HG03103 (cell line): ENCODE results near the gene AKT3.

Experiments
- ATAC-seq: cut with Tn5 transposase; IDR thresholded peaks from one replicate; pipeline ENCODE4 v1.9.1; 2021; ENCODE audit warnings: low read depth; ENCODE audit not compliant: unreplicated experiment

Gene AKT3

DNA sequence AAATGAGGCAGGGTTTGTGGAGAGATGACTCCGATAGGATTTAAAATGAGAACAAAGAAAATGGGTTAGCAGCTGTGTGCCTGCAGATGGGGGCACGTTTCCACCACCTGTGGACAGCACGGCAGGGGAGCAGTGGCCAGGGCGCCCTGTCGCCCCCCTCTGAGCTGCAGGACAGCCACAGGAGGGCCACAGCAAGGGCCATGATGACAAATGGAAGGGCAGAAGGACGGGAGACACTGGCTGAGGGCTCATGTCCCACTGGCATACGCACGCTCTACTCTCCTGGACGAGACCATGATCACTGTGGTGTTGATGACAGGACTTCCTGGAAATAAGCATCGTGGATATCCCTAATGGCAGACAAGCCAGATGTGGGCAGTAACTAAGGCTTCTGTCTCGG lies 353.2 kb downstream of the AKT3 start:
- ATAC-seq = no peak

DNA sequence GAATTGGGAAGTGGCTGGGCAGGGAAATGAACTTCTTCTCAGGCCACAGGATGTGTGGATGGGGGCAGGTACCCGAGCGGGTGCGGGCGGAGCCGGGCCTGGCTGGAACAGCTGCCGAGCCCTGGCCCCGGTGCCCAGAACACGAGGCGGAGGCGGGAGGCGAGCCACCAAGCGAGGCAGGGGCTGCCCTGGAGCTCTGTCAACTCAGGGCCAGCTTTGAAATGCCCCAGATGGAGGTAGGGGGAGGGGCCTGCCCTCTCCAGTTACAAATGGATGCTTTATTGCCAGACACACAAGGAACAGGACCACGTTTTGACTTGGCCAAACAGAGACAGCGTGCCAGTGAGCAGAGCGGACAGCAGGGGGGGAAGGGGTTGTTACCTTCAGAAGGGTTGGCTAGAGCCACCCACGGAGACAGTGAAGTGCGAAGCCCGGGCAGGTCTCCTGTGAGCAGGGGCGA lies 353.8 kb downstream of the AKT3 start:
- ATAC-seq = no peak

DNA sequence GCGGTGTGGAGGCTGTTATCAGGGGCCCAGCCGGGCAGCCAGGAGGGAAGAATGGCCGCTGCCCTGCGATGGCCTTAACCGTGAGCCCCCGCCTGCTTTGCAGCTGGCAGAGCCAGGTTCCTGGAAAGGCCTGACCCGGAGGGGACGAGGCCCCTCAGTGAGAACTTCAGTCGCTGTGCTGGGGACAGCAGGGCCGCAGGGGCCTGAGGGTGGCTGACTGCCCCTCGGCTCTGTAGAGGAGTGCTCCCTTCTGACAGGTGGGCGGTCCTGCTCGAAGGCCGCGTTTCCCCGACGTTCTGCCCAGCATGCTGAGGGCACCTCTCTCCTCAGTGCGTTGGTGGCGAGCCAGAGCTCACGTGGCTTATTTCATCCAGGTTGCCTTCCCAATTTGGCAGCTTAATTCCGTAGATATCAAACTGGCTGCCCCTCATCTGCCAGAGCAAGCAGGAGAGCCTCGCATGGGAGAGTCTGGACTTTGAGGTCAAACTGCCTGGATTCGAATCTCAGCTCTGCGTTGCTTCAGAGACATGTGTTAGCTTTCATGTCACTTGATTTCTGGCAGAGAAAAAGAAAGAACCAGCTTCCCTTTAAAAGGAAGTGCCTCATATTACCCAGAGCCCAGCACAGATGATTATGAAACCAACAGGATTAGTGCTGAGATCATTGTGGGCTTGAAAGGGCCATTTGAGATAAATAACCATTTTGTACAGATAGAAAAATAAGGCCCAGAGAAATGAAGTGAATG lies 354.4 kb downstream of the AKT3 start:
- ATAC-seq = no peak

DNA sequence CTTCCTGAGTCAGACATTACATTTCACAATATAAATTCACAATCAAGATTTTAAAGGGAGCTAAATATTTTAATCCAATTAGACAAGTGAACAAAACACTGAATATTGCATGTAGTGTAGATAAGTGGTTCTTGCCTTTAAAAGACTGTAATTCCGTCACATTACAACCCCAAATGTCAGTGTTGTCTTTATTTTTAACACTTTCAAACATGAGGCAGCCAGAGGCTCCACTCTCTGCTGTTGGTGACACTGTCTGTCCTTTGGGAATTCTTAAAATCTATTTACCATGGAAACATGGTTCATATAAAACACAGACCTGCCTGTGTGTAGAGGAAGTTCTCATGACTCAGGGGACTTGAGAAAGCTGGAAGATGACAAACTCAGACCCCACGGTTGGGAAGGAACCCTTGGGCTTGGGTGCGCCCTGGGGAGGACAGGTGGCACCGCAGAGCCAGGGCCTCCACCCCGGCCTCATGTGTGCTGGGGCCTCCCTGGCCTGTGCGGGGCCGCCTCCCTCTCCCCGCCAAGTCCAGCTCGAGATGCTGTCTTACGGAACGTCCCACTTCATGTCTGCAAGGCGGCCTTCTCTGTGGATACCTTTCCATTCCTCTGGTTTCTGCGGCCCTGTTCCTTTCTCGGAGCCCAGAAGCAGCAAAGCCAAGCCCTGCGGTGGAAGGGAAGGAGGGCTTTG lies 355.2 kb downstream of the AKT3 start:
- ATAC-seq = no peak

DNA sequence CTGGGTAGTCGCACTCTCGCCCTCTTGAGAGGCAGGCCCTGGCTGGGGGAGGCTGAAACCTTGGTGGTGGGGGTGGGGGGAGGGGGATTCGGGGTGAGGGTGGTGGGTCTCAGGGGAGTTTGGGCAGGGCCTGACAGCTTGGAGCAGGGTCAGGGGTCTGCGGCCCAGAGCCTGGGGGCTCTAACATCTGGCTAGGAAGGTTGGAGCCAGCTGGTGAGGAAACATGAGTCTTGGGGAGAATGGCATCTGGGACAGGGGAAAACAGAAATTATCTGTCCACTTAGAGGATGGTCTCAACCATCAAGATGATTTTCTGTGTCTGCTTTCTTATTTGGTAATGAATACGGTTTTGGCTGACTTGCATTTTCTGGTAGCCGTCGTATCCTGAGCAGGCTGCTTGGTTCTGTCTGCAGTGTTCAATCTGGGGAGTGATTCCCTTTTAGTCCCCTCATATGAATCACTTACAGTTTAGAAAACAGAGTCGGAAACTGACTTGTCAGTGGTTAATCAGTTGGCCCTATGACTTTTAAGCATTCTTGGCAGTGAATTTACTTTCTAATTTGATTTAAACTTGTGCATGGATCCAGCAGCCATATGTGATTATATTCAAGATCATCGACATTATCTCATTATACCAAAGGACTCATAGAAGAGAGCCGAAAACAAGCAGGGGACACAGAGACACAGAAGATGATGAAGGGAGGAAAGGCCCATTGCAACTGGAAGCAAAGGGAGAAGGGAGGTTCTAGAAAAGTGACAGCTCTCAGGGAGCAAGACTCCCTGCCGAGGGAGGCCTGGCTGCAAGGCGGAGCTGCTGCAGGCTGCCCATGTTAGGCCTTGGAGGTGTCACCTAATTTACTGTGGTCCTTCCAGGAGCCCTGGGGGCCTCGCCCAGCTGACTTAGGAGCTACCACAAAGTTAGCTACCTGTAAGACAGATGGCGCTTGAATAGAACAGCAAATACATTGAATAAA lies 356.6 kb downstream of the AKT3 start:
- no peak for ATAC-seq

DNA sequence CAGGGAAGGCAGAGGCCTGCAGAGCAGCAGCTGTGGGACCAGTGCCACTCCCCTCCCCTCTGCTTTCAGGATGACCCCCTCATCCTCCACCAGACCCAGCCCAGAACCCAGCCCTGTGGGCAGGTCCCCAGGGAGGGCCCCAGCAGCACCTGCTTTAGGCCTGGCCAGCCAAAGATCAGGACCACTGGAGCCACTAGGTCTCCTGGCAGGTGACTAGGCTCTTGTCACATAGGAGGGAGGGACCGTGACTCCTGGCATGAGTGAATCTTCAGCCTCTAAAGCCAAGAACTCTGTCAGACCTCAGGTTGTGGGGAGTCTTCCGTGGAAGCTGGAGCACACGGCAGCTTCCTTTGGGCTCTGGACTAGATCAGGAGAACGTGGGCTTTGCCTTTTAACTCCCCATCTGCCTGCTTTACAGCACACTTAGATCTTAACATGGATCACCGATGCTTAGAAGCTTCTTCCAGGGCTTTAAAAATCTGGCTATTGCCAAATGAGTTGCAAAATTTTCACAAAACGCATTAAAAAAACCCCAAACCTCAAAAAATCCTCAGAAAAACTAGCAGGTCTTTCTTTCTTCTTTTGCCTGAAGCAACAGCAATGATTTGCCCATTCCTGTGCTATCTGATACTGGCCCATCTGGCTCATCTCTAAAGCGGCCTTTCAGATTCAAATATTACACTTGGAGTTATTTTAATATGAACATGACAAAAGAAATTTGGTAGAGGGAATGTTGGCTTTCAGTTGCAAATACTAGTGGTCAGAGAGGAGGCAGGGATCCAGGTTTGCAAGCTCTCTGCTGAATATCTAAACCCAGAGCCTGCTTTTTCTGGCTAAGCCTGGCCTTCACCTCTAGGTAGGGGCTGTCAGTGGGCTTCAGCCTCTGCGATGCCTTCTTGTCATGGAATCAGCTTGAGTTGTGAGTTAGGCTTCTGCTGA lies 359.0 kb downstream of the AKT3 start:
- no peak for ATAC-seq

DNA sequence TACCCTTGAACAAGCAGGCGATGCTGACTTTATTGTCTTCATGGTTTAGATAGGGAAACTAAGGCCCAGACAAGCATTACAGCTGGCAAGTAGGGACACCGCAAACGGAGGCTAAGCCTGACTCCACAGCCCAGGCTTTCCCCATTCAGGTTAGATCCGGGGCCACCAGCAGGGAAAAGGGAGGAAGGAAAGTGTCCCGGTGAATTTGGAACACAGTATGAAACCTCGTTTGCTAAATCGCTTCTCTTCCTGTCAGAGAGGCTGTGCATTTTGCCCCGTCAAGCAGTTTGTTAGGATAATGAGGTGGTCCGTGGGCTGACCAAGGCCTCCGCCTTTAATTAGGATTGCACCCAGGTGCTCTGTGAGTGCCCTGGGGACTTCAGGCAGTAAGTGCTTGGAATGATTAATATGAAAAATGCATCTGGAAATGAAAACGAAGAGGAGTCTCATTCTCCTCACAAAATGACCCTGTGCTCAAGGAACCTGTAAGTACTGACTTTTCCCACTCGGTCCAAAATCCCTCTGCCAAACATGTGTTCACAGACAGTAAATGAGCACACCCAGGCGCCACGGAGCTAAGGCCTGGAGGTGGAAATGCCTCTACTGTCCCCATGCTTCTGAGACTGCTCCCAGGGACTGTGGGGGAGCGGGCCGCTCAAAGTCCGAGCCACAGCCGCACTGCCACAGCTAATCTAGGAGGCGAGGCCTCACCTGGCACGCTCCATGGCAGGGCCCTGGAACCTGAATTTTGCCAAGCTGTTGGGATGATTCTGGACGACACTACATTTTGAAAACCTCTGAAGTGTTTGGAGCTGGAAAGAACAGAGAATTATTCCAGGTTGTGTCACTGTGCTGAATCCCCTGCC lies 360.1 kb downstream of the AKT3 start:
- ATAC-seq = no peak

DNA sequence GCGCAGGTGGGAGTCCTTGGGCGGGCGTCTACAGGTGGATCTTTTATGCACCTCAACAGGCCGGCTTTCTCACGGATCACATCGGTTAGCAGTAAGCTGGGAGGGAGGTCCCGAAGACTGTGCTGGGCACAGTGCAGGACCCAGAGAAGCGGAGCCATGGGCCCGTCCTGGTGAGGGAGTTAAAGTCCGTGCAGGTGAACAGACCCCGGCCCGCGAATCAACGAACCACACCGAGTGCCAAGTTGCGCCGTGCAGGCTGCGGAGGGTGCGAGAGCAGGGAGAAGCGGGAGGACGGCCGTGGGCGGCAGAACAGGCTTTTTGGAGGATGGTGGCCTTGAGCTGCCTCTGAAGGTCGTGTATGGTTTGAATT lies 360.9 kb downstream of the AKT3 start:
- ATAC-seq = no peak

DNA sequence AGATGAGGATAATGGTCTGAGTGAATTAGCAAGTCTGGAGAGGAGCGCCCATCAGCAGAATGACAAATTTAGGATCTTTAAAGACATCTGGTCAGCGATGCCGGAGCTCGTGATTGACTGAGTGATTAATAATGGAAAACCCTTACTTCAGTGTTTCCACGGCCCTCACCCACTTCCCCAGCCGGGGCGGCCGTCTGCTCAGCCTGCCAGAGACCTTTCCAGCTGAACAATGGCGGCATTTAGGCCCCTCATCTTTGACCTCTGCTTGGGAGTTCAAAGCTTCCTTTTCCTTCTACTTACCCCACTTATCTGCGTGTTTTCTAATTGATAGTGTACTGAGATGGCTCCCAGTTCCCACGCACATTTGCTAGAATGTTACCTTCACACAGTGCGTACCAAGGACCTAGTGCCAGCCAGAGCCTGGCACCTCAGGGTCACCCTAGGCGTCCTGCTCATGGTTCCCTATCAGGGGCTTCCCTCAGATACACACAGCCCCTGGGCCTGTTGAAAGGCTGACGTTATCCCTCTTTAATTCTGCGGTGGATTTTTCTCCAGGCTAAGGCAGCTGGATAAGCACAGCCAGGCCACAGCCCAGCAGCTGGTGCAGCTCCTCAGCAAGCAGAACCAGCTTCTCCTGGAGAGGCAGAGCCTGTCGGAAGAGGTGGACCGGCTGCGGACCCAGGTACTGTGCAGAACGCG lies 361.4 kb downstream of the AKT3 start:
- no peak for ATAC-seq

DNA sequence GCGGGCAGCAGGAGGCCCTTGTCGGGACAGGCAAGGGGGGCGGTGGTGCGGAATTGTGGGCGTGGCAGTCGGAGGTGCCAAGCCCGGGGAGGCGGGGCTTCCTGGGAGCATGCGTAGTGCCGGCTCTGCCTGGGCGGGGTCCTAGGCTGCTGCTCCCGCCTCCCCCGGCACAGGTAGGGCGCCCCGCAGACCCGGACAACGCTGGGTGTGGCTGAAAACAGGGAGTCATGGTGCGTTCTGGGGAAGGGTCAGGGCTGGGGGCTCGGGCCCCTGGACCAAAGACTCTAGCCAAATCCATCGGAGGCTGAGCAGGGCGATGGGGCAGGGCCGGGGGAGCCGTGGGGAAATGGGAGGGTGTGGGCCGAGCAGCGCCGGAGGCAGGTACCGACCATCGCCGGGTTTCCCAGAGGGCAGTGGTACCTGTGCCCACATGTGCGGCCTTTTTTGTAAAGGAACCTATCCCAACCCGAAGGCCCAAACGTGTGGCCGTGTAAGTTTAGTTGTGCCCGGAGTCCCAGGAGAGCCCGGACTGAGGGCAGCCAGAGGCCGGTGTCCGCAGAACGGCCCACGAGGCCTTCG lies 362.3 kb downstream of the AKT3 start:
- ATAC-seq = no peak

DNA sequence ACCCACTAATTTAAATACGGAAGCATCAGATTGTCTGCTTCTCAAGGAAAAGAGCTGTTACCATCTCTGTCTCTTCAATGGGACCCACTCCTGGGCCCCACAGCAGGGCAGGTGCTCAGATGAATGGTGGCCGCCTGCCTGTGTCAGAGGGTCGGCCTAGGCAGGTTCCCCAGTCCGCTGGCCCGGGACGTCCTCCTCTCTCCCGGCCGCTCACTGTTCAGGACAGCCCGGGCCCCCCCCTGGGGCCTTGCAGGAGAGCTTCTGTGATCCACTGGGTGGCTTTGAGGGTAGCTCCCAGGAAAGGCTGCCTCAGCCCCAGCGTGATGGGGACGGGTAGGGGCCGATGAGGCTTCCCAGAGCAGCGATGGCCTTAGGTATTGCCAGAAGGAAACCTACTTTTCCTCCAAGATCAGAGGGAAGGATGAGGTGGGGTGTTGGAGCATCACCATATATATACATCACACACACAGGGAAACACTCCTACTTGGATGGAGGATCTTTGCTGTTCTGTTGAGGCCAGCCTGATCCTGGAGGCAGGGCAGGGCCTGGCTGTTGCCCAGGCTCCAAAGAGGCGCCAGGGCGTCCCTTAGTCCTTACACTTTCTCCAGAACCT lies 362.9 kb downstream of the AKT3 start:
- ATAC-seq = no peak

DNA sequence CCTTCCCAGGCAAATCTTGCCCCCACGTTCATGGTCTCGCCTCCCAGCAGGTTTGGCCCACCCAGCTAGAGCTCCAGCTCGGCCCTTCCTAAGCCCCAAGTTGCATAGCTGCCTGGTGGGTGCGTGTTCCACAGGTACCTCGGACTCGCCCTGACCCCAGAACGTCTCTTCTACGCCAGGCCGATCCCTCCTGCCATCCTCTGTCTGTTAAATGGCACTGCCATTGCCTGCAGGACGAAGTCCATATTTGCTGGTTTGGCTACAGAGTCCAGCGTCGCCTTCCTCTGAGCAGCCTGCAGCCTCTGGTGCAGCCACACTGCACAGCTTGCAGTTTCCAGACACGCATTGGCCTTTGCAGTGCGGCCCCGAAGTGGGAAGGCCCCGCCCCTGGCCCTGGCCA lies 366.1 kb downstream of the AKT3 start:
- ATAC-seq = no peak

DNA sequence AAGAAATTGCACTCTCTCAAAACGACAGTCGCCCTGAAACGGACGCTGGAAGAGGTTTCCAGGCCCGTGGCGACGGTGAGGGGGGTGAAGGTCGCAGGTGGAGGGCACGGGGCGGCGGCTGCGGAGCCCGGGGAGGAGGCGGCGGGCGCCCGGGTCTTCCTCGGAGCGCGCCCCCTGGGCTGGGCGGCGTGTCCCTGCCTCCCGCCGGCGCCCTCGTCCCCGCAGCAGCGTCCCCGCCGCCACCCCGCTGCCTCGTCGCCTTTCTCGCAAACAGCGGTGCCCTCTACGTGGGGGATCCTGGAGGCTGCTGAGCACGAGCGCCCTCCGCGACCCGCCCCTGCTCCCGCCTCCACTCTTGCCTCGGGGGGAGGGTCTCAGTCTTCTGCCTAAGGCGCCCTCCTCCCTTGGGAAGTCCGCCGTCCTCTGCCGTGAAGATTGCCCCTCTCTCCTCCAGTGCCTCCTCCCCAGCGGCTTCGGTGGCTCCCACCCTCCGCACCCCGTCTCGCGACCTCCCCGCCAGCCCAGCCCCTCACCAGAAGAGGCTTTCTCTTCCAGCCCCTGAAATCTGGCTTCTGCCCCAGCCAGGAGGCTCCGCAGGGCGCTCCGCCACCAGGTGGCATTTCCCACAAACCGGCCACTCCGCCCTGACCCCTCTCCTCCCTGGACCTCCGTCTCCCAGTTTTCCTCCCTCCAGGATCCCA lies 366.8 kb downstream of the AKT3 start:
- ATAC-seq = no peak

DNA sequence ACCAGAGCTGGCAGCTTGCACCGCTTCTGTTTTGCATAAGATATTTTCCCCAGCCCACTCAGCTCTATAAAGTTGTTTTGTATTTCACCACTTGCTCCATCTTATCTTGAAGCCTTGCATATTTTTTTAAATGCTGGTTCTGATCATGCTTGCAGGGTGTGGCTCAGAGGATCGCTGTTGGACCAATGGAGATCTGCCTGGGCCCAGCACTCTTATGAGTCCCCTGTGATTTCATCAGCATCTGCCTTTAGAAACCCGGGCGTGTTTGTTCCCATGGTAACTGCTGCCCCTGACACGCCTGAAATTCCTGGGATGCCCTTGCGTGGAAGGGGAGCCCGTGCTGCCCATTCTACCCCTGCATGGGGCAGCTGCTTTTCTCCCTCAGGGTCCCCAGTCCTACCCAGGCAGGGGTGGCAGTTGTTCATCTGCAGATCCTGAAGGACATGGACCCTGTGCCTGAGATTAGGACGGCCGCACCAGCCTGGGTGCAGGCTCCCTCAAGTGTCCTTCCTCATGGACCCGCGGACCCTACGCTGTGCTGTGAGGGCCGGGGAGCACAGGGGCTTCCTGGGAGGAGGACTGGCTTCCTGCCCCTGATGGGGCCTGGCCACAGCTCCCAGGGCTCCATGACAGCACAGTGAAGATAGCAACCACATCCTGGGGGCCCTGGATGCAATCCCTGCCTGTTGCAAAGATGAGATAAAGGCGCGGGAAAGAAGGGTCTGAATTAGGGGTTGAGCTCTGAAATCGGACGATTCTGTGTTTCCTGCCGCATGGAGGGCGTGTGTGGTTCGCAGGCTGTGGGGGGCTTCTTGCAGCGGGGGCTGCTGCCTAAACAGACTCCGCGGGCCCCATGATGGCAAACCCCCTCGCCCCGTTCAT lies 367.7 kb downstream of the AKT3 start:
- ATAC-seq = no peak

DNA sequence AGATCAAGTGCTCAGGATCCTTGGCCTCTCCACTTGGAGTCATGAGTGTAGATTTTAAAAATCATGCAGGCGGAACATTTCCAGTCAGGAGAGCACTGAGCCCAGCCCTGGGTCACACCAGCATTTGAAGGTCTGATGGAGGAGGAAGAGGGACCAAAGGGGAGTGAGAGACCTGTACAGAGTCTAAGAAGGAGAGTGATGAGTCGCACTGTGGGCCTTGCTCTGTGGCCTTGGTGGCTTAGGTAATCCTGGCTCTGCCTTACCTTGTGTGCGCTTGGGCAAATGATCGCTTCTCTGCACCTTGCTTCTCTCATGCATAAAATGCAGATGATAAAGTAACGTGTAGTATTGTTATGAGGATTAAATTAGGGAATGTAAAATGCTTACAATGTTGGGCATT lies 368.9 kb downstream of the AKT3 start:
- no peak for ATAC-seq

DNA sequence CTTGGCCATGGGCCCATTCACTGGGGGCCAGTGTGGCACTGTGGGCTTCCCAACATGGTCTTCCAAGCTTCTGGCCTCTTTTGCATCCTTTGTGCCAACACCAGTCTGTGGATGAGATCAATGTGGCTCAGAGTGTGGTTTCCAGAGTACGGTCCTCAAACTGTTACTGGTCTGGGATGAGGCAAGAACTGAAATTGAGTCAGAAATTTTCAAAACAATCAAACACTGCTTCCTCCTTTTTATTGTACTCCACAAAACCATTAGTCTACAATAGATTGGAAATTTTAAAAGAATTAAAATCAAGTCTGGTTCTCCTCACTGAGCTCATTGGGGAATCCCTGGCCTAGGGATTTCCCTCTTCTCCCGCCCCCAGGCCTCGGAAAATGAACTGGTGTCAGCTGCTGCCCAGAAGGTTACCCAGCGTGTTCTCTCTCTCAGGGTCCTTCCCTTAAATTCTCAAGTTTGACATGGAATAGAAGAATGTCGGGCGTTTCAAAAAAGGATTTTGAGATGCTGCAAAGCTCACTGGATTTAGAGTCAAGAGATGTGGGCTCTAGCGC lies 372.2 kb downstream of the AKT3 start:
- no peak for ATAC-seq
